NK-92 (cell line): ENCODE measurements around the gene C11orf91.
"Not testable (repeated sequence)": the region's sequence is repeated elsewhere in the genome, so short reads cannot be mapped to it uniquely, and the experiment has no call there.

Source experiments
- DNase-seq: peaks from one replicate; lab custom pipeline; 2025; ENCODE audit not compliant: unreplicated experiment; lab: John Stamatoyannopoulos, UW

The C11orf91 gene

GRCh38 chr11:33697997-33698396 is 2.6 kb downstream of the C11orf91 start:
- no peak for DNase-seq

- no peak for DNase-seq
These were observed 3.5 kb downstream of the C11orf91 start for GRCh38 chr11:33696931-33697638.

GRCh38 chr11:33696411-33696810 is 4.2 kb downstream of the C11orf91 start:
- DNase-seq = no peak

DNA sequence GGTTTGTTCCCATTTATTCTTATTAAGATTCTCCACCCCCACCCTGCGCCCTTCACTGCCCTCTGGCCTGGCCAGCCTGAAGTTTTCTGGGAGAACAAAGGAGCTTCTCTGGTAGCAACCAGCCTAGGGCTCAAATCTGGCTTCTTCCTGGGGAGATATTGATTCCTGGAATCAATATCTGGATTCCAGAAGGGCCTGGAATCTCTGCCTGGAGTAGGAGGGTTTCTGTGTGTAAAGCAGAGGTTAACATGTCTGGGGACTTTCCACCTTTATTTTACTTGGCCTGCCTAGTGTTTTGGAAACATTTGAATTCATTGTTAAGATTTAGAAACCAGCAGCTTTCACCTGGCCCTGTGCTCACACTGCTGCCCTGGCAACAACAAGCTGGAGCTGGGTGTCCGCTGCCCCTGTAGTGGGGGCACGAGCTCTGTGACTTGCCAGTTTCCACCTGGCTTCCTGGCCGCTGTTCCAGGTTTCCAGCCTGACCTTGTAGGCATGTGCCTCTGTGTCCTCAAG is 5.5 kb downstream of the C11orf91 start:
- DNase-seq = no peak

GRCh38 chr11:33694346-33695050 is 6.1 kb downstream of the C11orf91 start:
- no peak for DNase-seq

- no peak for DNase-seq
These were observed 8.1 kb downstream of the C11orf91 start for GRCh38 chr11:33692541-33692940.

GRCh38 chr11:33692013-33692504 is 8.6 kb downstream of the C11orf91 start:
- no peak for DNase-seq

- no peak for DNase-seq
These were observed 9.4 kb downstream of the C11orf91 start for GRCh38 chr11:33691066-33691864.

GRCh38 chr11:33690290-33691065 is 10.1 kb downstream of the C11orf91 start:
- no peak for DNase-seq

- DNase-seq = no peak
These were observed 11.1 kb downstream of the C11orf91 start for GRCh38 chr11:33689501-33689900.

DNA sequence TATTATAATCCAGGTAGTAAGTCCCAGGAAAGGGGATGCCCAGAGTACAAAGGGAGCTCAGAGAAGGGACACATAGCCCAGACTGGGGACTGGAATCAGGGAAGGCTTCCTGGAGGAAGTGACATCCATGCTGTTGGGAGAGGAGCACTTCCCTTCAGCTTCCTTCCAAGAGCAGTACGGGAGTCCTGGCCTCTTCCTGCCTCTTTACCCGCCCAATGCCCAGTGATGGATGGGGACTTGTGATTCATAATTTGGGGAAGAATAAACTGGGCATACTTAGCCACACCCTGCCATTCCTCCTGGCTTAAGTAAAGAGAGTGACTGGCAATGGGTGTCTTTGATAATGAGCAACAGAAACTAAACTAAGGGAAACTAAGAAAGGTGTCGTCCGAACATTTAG is 11.5 kb downstream of the C11orf91 start:
- no peak for DNase-seq

DNA sequence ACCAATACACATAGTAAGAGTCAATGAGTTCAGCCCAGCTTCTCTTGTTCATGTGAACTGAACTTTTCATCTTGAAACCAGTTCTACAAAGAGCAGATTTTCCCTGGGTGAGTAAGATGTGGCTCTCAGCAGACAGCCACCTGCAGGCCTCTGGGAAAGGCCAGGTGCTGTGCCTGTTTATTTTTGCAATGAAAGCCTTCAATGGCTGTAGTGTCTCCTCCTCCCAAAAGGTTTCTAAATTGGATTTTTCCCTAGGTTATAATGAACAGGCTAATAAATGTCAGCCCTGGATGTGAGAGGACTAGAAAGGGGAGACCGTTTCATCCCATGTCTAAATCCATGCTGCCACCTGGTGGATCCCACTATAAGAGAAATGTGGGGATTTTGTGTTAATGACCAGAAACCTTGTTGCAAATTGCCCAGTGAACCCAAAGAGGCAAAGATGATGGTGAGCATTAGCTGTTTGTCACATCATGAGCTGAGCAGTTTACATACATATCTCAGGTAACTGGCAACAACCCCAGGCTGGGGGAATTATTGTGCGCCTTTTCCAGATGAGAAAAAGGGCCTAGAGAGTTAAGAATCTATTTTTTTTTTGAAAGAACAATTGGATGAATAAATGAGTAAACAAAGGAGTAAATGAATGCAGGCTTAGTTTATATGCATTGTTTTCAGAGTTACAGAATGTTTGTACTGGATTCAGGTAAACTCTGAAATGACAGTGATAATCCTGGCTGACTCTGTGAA is 12.7 kb downstream of the C11orf91 start:
- no peak for DNase-seq

GRCh38 chr11:33685082-33685481 is 15.5 kb downstream of the C11orf91 start:
- DNase-seq = no peak

DNA sequence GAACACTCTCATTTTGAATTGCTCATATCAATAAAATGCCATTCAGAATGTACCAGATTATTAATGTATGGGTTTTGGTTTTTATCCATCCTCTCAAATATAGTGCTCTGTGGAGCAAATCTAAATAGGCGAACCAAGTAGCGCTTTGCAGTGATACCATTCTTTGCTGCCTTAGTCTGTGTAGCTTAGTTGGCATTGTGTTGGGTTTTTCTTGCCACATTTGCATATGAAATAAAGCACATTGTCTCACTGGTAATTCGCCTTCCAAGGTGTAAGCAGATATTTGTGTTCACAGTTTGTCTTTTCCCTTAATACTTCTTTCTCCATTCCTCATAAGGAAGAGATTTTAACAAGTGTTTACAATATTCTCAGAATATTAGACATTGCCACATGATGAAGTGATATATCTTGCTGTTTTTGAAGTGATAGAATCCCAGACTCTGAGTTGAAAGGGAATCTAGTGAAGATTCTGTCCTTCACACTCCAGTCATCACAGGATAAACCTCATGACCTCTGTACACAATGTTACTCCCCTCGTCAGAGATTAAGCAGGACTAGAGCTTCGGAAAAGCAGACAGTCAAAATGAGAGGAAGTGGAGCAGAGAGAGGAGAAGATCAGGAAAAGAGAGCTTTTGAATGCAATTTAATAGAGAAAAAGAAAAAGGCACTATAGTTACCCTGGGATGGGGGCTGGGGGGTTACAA is 16.5 kb downstream of the C11orf91 start:
- no peak for DNase-seq

DNA sequence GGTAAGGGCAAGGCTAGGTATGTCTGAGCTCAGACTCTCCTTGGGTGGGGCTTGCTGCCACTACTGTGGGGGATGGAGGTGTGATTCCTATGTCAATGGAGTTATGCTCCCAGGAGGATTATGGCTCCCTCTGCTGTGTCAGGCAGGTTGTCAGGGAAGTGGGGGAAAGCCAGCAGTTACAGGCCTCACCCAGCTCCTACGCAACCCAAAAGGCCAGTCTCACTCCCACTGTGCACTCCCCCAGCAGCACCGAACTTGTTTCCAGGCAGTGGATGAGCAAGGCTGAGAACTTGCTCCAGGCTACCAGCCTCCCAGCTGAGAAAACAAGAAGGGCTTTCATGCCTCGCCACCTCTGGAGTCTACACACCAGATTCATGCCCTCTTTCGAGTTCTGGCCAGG is 18.2 kb downstream of the C11orf91 start:
- no peak for DNase-seq

- DNase-seq = no peak
These were observed 18.6 kb downstream of the C11orf91 start for GRCh38 chr11:33682019-33682418.

GRCh38 chr11:33678616-33679015 is 22.0 kb downstream of the C11orf91 start:
- DNase-seq = not testable (repeated sequence)

DNA sequence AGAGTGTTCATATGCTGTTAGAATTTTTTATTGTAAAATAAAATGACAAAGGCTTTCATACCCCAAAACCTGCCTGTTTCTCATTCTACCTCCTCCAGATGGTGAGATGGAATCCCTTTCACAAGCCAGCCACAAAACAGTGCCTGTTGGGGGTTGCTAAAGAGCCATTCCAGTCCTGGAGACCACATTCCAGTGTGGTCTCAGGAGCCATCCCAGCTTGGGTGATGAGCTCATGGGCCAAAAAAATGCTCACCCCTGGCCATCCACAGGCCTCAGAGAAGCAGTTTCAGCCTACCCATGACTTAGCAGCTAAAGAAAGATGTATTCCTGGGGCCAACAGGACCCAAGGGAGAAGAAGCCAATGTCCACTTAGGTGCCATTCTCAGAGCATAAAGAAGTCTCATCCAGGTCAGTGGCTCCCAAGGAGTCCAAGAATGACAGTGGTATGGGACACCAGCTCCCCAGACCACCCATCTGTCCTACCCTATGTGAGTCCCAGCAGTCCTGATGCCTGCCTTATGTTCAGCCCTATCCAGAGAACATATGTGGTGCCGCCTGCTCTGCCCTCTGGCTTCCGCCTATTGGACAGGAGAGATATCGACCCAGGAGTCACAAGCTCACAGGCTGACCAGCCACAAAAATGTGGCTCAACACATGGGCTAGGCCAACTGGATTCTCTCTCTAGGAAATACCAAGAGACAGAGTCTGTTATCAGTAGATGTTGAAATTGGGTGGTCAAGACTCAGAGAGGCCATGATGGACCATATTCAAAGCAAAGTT is 26.4 kb downstream of the C11orf91 start:
- DNase-seq = no peak

DNA sequence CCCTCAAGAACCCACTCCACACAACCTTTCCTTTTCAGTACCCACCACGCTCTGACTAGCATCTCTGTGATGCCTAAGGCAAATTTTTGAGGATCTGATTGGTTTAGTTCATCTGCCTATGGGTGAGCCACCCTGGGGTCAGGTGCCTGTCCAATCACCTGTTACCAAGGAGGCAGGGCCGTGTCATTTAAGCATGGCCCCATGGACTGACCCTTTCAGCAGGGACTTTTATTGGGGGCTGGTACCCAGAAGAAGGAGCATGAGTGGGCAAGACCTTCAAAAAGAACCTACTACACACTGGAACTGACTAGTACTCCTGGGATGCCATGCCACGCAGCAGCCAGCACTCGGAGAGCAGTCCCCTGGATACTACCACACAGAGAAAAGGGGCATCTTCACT is 28.4 kb downstream of the C11orf91 start:
- DNase-seq = no peak
